NOMO-1 (cell line): ENCODE data around the gene PCBP3.
"Not testable (repeated sequence)": the region's sequence is repeated elsewhere in the genome, so short reads cannot be mapped to it uniquely, and the experiment has no call there.

ENCODE experiments used
- DNase-seq, 2 experiments: peaks; one replicate each; lab custom pipeline; 2025; ENCODE audit not compliant: unreplicated experiment in 2 of 2; lab: John Stamatoyannopoulos, UW

PCBP3 gene

DNA sequence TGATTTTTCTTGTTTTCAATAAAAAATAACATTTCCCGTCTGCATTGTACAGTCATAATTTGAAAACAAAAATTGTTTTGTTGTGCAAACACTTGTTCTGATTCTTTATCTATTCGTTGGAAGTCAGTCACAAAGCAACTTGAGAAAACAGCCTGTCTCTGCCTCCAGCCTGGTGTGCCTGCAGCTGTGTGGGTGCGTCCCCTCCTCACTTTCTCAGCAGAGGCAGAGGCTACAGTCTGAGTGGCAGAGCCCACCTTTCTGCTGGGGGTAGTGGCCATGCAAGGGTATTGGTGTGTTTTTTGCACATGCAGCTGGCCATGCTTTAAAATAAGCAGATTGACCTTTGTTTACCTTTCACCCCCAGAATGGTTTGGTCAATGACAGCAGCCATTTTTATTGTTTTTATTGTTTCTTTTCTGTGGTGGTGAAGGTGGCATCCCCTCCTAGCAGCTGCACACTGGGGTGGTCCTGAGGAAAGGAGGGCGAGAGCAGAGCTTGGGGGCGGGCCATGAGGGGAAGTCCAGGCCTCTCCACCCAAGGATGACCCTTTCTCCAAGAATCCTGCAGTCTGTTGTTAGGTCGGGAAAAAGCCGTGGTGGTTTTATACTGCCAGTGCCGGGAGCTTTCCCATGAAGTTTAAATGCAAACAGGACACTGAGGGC, 159.6 kb downstream of the PCBP3 start:
- no peak for DNase-seq

DNA sequence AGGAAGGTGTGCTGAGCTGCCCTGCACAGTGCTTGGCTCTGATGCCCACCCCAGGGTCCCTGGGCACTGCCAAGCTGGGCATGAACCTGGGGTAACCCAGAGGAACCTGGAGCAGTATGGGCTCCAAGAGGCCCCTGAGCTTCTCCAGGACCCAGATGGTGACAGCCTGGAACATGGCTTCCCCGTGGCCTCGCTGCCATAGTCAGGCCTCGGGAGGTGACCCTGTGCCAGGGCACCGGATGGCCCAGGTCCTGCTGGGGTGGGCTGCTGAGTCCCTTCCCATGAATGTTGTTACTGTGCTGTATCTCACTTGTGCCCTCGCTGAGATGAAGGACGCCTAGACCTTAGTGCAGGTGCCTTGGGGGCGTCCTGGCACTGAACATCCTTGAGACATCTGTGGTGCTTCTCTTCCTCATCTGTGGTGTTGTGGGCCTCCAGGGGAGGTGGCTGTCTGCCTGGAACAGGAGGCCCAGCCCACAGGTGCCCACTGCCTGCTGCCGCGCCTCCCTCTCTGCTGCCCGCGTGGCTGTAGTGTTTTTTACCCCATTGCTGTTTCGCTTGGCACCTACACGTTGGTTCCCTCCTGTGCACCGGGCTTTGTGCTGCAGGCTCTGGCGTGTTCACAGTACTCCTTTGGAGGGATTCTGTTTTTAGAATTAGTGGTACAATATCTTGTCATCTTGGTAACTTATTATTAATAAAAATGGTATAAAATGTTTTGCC, 160.3 kb downstream of the PCBP3 start:
- DNase-seq: no peak

GRCh38 chr21:45804809-45805313, 161.3 kb downstream of the PCBP3 start:
- DNase-seq: no peak

DNA sequence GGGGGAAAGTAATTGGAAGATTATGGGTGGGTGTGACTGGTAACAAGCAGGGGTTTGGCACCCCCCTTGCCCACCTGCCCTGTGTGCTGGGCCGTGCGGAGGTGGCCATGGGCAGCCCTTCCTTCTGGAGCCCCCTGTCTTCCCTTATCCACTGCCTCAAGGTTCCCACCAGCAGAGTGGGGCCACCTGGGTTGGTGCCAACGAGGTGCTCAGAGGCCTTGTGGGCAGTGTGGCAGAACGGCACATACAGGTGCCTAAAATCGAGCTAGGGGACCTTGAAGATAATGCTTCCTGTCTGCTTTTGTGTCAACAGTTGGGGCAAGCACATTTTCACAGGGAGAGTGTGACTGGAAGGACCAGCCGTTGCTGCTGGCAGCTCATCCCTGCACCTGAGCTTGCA, 161.8 kb downstream of the PCBP3 start:
- DNase-seq: no peak

GRCh38 chr21:45806042-45806441, 162.5 kb downstream of the PCBP3 start:
- DNase-seq: no peak

DNA sequence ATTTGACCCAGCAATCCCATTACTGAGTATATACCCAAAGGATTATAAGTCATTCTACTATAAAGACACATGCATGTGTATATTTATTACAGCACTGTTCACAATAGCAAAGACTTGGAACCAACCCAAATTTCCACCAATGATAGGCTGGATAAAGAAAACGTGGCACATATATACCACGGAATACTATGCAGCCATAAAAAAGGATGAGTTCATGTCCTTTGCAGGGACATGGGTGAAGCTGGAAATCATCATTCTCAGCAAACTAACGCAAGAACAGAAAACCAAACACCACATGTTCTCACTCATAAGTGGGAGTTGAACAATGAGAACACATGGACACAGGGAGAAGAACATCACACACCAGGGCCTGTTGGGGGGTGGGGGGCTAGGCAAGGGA, 165.1 kb downstream of the PCBP3 start:
- DNase-seq: not testable (repeated sequence)

DNA sequence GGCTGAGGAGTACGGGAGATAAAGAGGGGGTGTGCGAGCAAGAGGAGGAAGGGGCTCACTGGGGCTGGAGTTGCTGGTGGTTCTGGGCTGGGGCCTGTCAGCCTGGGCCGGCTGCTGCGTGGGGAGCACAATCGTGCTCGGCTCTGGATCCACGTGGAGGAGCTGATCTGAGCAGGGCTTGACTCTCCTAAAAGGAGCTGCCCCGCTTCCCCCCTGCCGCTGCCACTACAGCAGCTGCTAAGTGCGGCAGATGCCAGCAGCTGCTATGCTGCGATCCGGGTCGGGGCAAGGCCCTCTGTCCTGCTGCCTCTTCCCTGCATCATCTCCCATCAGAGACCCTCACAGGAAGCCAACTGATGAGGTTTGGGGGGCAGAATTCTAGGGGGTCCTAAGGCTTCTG, 165.9 kb downstream of the PCBP3 start:
- no peak for DNase-seq

- no peak for DNase-seq
Observed at GRCh38 chr21:45811136-45811535, 167.6 kb downstream of the PCBP3 start.

DNA sequence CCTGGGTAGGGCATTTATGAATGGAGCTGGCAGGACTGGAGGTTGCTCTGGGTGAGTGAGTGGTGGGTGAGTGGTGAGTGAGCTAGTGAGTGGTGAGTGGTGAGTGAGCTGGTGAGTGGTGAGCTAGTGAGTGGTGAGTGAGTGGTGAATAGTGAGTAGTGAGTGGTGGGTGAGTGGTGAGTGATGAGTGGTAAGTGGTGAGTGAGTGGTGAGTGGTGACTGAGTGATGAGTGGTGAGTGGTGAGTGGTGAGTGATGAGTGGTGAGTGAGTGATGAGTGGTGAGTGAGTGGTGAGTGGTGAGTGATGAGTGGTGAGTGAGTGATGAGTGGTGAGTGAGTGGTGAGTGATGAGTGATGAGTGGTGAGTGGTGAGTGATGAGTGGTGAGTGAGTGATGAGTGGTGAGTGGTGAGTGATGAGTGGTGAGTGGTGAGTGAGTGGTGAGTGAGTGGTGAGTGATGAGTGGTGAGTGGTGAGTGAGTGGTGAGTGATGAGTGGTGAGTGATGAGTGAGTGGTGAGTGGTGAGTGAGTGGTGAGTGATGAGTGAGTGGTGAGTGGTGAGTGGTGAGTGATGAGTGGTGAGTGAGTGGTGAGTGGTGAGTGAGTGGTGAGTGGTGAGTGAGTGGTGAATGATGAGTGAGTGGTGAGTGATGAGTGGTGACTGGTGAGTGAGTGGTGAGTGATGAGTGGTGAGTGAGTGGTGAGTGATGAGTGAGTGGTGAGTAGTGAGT, 170.8 kb downstream of the PCBP3 start:
- not testable (repeated sequence) for DNase-seq

DNA sequence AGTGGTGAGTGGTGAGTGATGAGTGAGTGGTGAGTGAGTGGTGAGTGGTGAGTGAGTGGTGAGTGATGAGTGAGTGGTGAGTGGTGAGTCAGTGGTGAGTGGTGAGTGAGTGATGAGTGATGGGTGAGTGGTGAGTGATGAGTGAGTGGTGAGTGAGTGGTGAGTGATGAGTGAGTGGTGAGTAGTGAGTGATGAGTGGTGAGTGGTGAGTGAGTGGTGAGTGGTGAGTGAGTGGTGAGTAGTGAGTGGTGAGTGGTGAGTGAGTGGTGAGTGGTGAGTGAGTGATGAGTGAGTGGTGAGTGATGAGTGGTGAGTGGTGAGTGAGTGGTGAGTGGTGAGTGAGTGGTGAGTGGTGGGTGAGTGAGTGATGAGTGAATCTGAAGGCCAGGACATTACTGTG, 172.3 kb downstream of the PCBP3 start:
- not testable (repeated sequence) for DNase-seq

DNA sequence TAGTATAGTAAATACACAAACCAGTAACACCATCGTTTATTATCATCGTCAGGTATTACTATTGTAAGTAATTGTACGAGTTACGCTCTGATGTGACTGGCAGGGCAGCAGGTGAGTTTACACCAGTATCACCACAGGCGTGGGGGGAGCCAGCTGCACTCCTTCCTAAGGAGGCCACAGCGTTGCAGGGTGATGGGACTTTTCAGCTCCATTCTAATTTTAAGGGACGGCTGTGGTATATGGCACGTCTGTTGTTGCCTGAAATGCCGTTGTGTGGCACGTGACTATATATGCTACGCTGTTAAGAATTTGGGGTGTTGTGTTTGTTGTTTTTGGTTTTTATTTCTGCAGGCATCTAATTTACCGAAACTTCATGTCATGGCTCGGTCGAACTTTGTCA, 173.3 kb downstream of the PCBP3 start:
- DNase-seq: no peak

DNA sequence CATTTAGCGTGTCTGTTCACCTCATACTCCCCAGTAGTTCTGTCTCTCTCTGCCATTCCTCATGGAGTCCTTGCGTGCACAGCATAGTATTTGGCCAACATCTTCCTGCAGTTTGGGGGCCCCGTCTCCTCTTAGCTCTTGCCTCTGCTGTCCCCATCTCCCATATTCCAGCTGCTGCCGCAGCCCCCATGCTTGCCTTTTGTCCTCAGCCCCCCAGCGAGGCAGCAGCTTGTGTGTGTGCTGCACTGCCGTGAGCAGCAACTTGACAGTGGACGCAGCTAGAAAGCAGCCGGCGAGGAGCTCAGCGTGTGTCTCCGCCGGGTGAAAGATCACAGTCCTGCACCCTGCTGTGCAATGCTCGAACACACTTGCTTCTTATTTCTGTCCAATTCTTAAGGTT, 173.8 kb downstream of the PCBP3 start:
- DNase-seq: no peak

GRCh38 chr21:45818276-45818903, 174.9 kb downstream of the PCBP3 start:
- peak; percentile 94 to 99 for DNase-seq

GRCh38 chr21:45818904-45819285, 175.4 kb downstream of the PCBP3 start:
- DNase-seq: peak; percentile 84 to 94

- no peak for DNase-seq
Observed at GRCh38 chr21:45819478-45820170, 176.1 kb downstream of the PCBP3 start.

GRCh38 chr21:45820171-45821091, 176.9 kb downstream of the PCBP3 start:
- DNase-seq: peak; percentile 76 to 85

DNA sequence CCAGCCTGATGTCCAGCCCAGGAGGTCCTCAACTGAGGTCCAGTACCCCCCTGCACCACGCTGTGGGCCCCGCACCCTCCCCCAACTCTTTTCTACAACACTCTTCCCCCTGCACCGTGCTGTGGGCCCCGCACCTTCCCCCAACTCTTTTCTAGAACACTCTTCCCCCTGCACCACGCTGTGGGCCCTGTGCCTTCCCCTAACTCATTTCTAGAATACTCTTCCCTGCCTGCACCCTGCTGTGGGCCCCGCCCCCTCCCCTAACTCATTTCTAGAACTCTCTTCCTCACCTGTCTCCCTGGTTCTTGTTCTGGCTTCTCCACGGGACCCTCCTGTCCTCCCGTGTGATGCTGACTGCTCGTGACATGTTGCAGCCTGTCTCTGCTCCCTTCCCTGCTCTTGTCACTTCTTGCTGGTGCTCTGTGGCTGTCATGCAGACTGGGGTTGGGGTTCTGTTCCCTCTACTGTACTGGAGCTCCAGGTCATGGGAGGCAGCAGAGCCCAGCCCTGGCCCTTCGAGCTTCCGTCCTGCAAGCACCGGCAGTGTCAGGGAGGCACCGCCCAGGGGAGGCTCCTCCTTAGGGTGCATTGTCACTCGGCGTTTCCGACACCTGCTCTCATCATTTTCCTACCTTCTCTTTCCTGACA, 177.9 kb downstream of the PCBP3 start:
- DNase-seq: no peak

DNA sequence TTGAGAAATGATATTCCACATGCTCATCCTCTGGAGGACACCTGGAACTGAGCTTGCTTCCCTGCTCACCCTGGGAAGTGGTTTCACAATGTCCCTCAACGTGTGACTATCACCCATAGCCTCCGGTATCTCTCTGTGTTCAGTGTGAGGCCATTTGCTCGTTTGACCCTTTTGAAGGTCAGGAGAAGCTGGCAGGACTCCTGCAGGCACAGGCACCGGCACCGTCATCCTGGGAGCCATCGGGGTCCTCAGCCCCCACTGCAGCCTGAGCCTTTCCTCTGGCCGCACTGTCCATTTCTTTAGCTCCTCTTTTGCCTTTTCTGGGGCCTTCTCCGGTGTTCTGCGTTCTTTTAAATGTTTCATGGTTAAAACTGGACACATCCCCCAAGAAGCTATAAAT, 178.5 kb downstream of the PCBP3 start:
- no peak for DNase-seq
